Fibroblast of villous mesenchyme (primary cell): ENCODE measurements around the gene TRAT1. TPM values are rescaled to one million over a fixed set of nuclear protein-coding genes. Genes with fewer than 3 reads are reported as not detected.
"Not testable (repeated sequence)": the region's sequence is repeated elsewhere in the genome, so short reads cannot be mapped to it uniquely, and the experiment has no call there.

Source experiments
- DNase-seq: peaks from one replicate; pipeline ENCODE4 v3.0.0-alpha.2; 2010; ENCODE audit warnings: low read depth
- H3K4me3 ChIP-seq: 2 replicates; pipeline ENCODE4 v1.5.1; 2011; ENCODE audit warnings: low read depth, mild to moderate bottlenecking, low read length
- total RNA-seq: library from RNA; depleted of rRNA; stranded (reverse); fragments of >200 nt; gene quantifications from 2 replicates; pipeline ENCODE4 v1.2.3, GENCODE V29; 2012
- TF ChIP-seq, protein P1 (sequence below): IDR thresholded peaks from 2 replicates; pipeline ENCODE4 v1.5.1; 2012; ENCODE audit warnings: low read depth, mild to moderate bottlenecking, low read length; ENCODE audit not compliant: insufficient read depth

The TRAT1 gene
- total RNA-seq, 1 donor: not detected

DNA sequence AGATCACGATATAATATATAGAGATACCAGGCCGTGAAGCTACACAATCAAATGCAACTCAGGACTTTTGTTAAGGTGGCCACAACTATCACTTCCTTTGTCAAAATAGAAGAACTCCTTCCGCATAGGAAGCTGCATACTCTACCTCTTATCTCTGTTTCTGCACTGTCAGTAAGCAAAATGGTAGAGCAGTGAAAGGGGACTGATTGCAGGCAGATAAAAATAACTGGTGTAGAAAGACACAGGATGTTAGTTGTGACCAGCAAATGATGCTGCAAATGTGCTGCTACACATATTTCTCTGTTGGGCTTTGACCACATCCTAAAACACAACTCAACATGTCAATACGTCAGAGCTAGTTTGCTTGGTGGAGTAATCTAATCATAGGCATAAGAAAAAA lies 16.3 kb upstream of the TRAT1 start:
- TF ChIP-seq, protein P1, sequence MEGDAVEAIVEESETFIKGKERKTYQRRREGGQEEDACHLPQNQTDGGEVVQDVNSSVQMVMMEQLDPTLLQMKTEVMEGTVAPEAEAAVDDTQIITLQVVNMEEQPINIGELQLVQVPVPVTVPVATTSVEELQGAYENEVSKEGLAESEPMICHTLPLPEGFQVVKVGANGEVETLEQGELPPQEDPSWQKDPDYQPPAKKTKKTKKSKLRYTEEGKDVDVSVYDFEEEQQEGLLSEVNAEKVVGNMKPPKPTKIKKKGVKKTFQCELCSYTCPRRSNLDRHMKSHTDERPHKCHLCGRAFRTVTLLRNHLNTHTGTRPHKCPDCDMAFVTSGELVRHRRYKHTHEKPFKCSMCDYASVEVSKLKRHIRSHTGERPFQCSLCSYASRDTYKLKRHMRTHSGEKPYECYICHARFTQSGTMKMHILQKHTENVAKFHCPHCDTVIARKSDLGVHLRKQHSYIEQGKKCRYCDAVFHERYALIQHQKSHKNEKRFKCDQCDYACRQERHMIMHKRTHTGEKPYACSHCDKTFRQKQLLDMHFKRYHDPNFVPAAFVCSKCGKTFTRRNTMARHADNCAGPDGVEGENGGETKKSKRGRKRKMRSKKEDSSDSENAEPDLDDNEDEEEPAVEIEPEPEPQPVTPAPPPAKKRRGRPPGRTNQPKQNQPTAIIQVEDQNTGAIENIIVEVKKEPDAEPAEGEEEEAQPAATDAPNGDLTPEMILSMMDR: no peak
- no peak overlapping the region for H3K4me3 ChIP-seq
- DNase-seq: no peak

DNA sequence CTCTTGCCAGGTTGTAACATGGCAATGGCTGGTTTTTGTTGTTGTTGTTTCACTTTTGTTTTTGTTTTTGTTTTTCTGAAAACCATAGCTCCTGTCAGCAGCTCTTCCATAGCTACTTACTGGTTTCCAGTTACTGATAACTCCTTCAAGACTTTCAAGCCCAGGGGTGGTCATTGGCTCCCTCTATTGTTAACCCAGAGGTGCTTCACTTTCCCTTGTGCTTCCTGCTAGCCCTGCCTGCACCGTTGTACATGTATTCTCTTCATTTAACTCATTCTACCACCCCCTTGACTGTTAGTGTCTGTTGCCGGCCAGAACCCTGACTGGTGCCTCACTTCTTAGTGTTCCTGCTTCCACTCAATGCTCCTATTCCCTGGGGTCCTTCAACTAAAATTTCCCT lies 4.2 kb upstream of the TRAT1 start:
- TF ChIP-seq, protein P1: no peak
- no peak overlapping the region for H3K4me3 ChIP-seq
- no peak for DNase-seq

DNA sequence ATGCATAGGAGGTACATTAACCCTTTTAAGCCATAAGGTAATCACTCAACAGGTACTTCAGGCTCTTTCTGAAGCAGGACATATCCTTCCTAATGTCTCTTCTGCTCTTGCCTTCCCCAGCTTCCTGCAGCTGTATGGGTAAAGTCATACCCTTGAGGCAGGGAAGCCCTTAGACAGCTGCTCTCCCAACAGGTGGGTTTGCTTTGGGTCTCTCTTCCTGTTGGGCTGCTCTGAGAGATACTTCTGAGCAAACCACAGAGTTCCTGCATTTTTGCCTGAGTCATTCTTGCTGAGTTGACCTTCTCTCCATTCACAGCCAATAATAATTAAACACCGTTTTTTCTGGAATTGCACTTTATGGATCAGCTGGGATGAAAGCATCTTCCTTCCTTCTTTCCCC lies 2.0 kb upstream of the TRAT1 start:
- TF ChIP-seq, protein P1: no peak
- H3K4me3 ChIP-seq: no peak overlapping the region
- no peak for DNase-seq

DNA sequence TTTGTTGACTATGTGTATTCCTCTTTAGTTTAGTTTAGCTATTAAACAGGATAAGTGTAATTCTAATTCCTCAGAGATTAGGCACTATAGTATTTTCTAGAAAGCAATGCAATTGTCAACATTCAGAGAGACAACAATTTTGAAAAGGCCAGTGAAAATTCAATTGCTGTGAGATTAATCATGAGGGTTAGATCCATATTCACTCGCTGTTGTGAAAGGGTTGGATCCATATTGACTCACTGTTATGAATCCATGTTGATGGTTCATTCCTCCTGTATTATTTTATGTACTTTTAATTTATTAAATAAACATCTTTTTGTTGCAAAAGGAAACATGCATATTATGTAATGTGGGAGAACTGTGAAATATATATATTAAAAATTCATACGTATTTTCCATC lies 641 bp downstream of the TRAT1 start:
- DNase-seq: no peak
- TF ChIP-seq, protein P1: no peak

DNA sequence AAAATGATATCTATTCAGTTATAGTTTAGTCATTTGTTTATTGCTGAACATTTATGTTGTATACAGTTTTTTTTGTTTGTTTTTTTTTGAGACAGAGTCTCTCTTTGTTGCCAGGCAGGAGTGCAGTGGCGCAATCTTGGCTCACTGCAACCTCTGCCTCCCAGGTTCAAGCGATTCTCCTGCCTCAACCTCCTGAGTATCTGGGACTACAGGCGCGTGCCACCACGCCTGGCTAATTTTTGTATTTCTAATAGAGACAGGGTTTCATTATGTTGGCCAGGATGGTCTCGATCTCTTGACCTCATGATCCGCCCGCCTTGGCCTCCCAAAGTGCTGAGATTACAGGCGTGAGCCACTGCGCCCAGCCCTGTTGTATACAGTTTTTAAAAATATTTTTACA lies 1.2 kb downstream of the TRAT1 start:
- not testable (repeated sequence) for DNase-seq, H3K4me3 ChIP-seq

More for the DNA sequence above, 641 bp downstream of the TRAT1 start:
- H3K4me3 ChIP-seq: no peak overlapping the region

DNA sequence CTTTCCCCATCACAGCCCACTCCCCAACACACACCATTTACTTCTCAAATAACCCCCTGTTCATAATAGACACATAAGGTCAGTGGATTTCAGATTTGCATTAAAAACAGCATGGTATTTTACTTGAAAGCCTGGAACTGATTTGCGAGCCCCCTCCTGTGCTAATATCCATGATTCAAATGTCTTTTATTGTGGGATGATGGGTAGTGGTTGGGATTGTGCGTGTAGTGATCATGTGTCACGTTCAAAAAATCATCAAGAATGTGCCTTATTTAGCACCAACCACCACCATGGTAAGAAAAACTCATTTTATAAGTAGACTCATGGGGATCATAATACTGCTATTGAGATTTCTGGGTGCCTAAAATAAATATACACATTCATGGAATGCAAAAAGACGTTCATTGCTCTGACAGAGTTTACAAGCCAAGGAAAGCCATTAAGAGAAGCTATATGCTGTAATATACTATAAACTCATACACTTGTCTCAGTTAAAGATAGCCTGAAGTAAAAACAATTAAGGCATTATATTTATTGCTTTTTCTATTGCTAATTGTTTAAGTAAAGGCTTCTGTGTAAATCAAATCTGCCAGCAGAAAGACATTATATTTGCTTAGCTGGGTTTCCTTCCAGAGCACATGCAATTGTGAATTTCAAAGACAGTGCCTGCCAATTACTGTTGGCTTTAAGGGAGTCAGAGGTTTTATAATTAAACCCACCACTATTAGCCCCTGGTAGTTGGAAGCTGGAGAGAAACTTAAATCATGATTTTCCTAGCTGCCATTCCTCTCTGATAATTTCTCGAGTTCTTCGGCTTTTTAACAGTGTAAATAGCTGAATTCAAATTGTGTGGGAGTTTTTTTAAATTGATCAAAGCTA lies 4.0 kb downstream of the TRAT1 start:
- no peak for DNase-seq
- H3K4me3 ChIP-seq: no peak overlapping the region
- TF ChIP-seq, protein P1: no peak

DNA sequence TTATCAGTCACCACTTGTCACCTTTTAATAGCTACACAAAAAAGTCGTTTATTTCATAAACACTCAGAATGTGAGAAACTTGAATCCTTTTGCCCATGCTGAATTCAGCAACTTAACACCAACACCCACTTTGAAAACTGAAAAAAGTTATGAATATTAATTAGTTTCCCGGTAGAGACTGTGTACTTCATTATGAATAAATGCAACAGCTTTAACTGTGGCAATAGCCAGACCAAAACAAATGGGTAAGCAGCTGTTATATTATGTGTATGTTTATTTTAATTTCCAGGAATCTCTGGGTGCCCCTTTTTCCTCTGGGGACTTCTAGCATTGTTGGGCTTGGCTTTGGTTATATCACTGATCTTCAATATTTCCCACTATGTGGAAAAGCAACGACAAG lies 7.8 kb downstream of the TRAT1 start:
- no peak overlapping the region for H3K4me3 ChIP-seq

More for the DNA sequence above, 7.8 kb downstream of the TRAT1 start:
- TF ChIP-seq, protein P1: no peak
- DNase-seq: no peak
